Loucy (cell line): ENCODE results near the gene RPS27L.

Experiments
- H2AFZ ChIP-seq: fragments of 200-600 bp; sonication (generic); 2 replicates; pipeline ENCODE4 v1.6.0; 2016; ENCODE audit warnings: antibody characterized with exemption, mild to moderate bottlenecking, low read length, moderate library complexity
- H3F3A ChIP-seq: fragments of 200-600 bp; 2 replicates; pipeline ENCODE4 v1.6.0; 2016; ENCODE audit warnings: antibody characterized with exemption, low read depth, mild to moderate bottlenecking
- H3K27me3 ChIP-seq: fragments of 200-600 bp; sonication (generic); 2 replicates; pipeline ENCODE4 v1.6.1; 2014; ENCODE audit warnings: low read length, mild to moderate bottlenecking; ENCODE audit not compliant: insufficient read depth, poor library complexity, severe bottlenecking
- H3K36me3 ChIP-seq: fragments of 200-600 bp; sonication (generic); 2 replicates; pipeline ENCODE4 v1.6.1; 2016; ENCODE audit warnings: low read length; ENCODE audit not compliant: insufficient read depth
- H3K4me1 ChIP-seq: fragments of 200-600 bp; sonication (generic); 2 replicates; pipeline ENCODE4 v1.5.1; 2014; ENCODE audit warnings: low read length, mild to moderate bottlenecking; ENCODE audit not compliant: insufficient read depth, poor library complexity, severe bottlenecking
- H3K4me2 ChIP-seq: fragments of 200-600 bp; sonication (generic); 2 replicates; pipeline ENCODE4 v1.6.0; 2014; ENCODE audit warnings: antibody characterized with exemption, low read length, low read depth, mild to moderate bottlenecking; ENCODE audit not compliant: poor library complexity, severe bottlenecking
- H3K4me3 ChIP-seq: fragments of 200-600 bp; sonication (generic); 2 replicates; pipeline ENCODE4 v1.5.1; 2014; ENCODE audit warnings: low read length, mild to moderate bottlenecking, mixed read lengths; ENCODE audit not compliant: poor library complexity, severe bottlenecking
- H3K79me2 ChIP-seq: fragments of 200-600 bp; sonication (generic); 2 replicates; pipeline ENCODE4 v1.6.1; 2014; ENCODE audit warnings: low read length; ENCODE audit not compliant: insufficient read depth
- H3K9ac ChIP-seq: fragments of 200-600 bp; sonication (generic); 2 replicates; pipeline ENCODE4 v1.6.0; 2014; ENCODE audit warnings: mild to moderate bottlenecking, low read depth, low read length, moderate library complexity; ENCODE audit not compliant: poor library complexity, severe bottlenecking
- H3K9me2 ChIP-seq: fragments of 200-600 bp; sonication (generic); replicated peaks from 2 replicates; pipeline ENCODE4 v1.6.1; 2016; ENCODE audit warnings: low read depth, low read length, mixed read lengths
- H3K9me3 ChIP-seq: fragments of 200-600 bp; sonication (generic); 2 replicates; pipeline ENCODE4 v1.6.1; 2014; ENCODE audit warnings: mild to moderate bottlenecking, antibody characterized with exemption, low read length, low read depth; ENCODE audit not compliant: insufficient read depth
- H4K20me1 ChIP-seq: fragments of 200-600 bp; sonication (generic); 2 replicates; pipeline ENCODE4 v1.6.0; 2014; ENCODE audit warnings: antibody characterized with exemption, low read length, mild to moderate bottlenecking; ENCODE audit not compliant: insufficient read depth, poor library complexity, severe bottlenecking
- EZH2phosphoT487 ChIP-seq: fragments of 200-600 bp; IDR thresholded peaks from 2 replicates; pipeline ENCODE4 v1.6.1; 2018; ENCODE audit warnings: antibody characterized with exemption, mild to moderate bottlenecking, moderate library complexity, borderline replicate concordance
- TF ChIP-seq, protein P1 (sequence below): fragments of 200-600 bp; sonication (generic); conservative IDR thresholded peaks from 2 replicates; pipeline ENCODE4 v1.5.1; 2014; ENCODE audit warnings: mild to moderate bottlenecking, antibody characterized with exemption, low read length

Gene RPS27L

DNA sequence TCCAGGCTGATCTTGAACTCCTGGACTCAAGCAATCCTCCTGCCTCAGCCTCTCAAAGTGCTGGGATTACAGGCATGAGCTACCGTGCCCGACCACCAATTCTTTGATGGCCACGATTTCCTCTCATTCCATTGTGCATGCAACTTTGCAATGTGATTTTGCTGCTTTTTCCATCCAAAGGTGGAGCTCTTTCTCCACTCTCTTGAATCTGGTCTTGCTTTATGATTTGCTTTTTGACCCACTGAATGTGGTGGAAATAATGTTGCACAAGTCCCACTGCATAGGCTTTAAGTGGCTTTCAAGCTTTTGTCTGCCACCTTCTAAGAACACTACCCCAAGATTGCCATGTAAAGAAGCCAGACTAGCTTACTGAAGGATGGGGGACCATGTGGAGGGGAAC is 10.6 kb downstream of the RPS27L start:
- Histone ChIP-seq H3K36me3 (no peaks in the 10 kb centered on the region), H2AFZ (no peak overlapping the region), H3K9me3 (no peaks in the 10 kb centered on the region), H3K79me2 (no peaks in the 10 kb centered on the region), H3K4me1 (no peaks in the 10 kb centered on the region), H3K9me2 (no peaks in the 10 kb centered on the region), H4K20me1 (no peaks in the 10 kb centered on the region), H3K4me3 (no peak overlapping the region), H3F3A (no peaks in the 10 kb centered on the region), H3K4me2 (no peak overlapping the region), H3K9ac (no peak overlapping the region), H3K27me3 (no peaks in the 10 kb centered on the region)
- no peak for TF ChIP-seq EZH2phosphoT487
- TF ChIP-seq, protein P1, sequence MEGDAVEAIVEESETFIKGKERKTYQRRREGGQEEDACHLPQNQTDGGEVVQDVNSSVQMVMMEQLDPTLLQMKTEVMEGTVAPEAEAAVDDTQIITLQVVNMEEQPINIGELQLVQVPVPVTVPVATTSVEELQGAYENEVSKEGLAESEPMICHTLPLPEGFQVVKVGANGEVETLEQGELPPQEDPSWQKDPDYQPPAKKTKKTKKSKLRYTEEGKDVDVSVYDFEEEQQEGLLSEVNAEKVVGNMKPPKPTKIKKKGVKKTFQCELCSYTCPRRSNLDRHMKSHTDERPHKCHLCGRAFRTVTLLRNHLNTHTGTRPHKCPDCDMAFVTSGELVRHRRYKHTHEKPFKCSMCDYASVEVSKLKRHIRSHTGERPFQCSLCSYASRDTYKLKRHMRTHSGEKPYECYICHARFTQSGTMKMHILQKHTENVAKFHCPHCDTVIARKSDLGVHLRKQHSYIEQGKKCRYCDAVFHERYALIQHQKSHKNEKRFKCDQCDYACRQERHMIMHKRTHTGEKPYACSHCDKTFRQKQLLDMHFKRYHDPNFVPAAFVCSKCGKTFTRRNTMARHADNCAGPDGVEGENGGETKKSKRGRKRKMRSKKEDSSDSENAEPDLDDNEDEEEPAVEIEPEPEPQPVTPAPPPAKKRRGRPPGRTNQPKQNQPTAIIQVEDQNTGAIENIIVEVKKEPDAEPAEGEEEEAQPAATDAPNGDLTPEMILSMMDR, result peak; percentile 35; the same call in 1 of the 2 replicates

DNA sequence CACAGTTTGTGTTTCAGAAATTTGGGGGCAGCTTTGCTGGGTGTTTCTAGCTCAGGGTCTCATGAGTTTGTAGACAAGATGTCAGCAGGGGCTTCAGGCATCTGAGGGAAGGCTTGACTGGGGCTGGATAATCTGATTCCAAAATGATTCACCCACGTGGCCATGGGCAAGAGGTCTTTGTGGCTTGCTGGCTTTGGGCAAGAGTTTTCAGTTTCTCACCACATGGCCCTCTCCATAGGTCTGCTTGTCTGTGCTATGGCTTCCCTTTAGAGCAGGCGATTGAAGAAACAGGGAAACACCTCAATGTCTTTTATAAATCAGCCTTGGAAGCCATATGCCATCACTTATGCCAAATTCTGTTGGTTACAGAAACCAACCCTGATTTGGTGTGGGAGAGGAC is 11.9 kb downstream of the RPS27L start:
- Histone ChIP-seq H3F3A (no peaks in the 10 kb centered on the region), H3K4me1 (no peaks in the 10 kb centered on the region), H3K4me3 (no peak overlapping the region), H3K9me2 (no peaks in the 10 kb centered on the region), H3K27me3 (no peaks in the 10 kb centered on the region), H4K20me1 (no peaks in the 10 kb centered on the region), H2AFZ (no peak overlapping the region), H3K4me2 (no peak overlapping the region), H3K79me2 (no peaks in the 10 kb centered on the region), H3K9me3 (no peaks in the 10 kb centered on the region), H3K9ac (no peak overlapping the region), H3K36me3 (no peaks in the 10 kb centered on the region)
- TF ChIP-seq, protein P1, result no peak
- TF ChIP-seq EZH2phosphoT487, result no peak

DNA sequence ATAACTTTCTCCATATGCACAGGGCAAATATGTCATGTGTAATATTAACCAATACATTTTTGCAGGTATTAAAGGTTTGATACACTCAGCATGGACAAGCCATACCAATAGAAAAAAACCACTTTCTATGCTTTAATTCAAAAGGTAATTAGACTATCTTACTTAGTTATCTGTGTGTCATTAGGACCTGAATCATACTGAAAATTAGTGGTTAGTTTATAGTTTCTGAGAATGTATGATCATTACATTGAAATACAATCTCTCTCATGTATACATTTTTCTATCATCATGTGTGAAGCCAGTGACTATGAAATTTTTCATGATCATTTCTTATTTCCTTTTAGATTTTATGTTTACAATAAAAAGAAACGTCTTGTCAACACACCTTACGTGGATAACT is 16.3 kb downstream of the RPS27L start:
- Histone ChIP-seq H3K4me3 (no peak overlapping the region), H3K9me3 (no peaks in the 10 kb centered on the region), H3F3A (no peaks in the 10 kb centered on the region), H4K20me1 (no peaks in the 10 kb centered on the region), H3K36me3 (no peaks in the 10 kb centered on the region), H3K79me2 (no peaks in the 10 kb centered on the region), H3K9me2 (no peaks in the 10 kb centered on the region), H2AFZ (no peak overlapping the region), H3K27me3 (no peaks in the 10 kb centered on the region), H3K4me2 (no peak overlapping the region), H3K9ac (no peak overlapping the region), H3K4me1 (no peaks in the 10 kb centered on the region)
- TF ChIP-seq EZH2phosphoT487, result no peak
- TF ChIP-seq, protein P1, result no peak
